H1 (cell line): ENCODE measurements around the gene DCTD. TPM values are rescaled to one million over a fixed set of nuclear protein-coding genes. Genes with fewer than 3 reads are reported as not detected.

Source experiments
- CTCF ChIA-PET: fragments of 300-600 bp; sonication (Branson Sonifier 250); formaldehyde crosslinking; loops from one replicate; lab custom pipeline; 2021; ENCODE audit not compliant: partially characterized antibody; lab: Charles Lee
- POLR2A ChIA-PET: fragments of 300-600 bp; sonication (Branson Sonifier 250); formaldehyde crosslinking; loops from one replicate; lab custom pipeline; 2021; ENCODE audit warnings: inconsistent platforms; ENCODE audit not compliant: partially characterized antibody; lab: Charles Lee
- DNase-seq, 2 experiments: peaks; one replicate each; pipeline versions ENCODE4 v3.0.0 to v3.0.0-alpha.2; 2010 to 2022; ENCODE audit warnings: low spot score in 2 of 2, low read depth in 1 of 2, mixed read lengths in 1 of 2
- FAIRE-seq: peaks from 2 replicates; lab custom pipeline; 2011; peaks lifted over from hg19 to GRCh38; lab: Jason Lieb, UNC
- H2AFZ ChIP-seq: 2 replicates; pipeline ENCODE4 v1.8.1; 2012; ENCODE audit warnings: low read length, inconsistent platforms
- H2AK5ac ChIP-seq: 2 replicates; pipeline ENCODE4 v1.6.1; 2013; ENCODE audit warnings: low read depth, low read length
- H2BK120ac ChIP-seq: replicated peaks from 2 replicates; pipeline ENCODE3; 2013; ENCODE audit warnings: low read depth, low read length, inconsistent platforms
- H2BK12ac ChIP-seq: 2 replicates; pipeline ENCODE4 v1.6.1; 2013; ENCODE audit warnings: low read depth, low read length
- H2BK15ac ChIP-seq: 2 replicates; pipeline ENCODE4 v1.6.1; 2013; ENCODE audit warnings: low read length
- H2BK20ac ChIP-seq: 2 replicates; pipeline ENCODE4 v1.6.1; 2013; ENCODE audit warnings: low read length
- H2BK5ac ChIP-seq: 2 replicates; pipeline ENCODE4 v1.6.1; 2013; ENCODE audit warnings: low read depth, low read length
- H3K14ac ChIP-seq: 2 replicates; pipeline ENCODE4 v1.6.1; 2013; ENCODE audit warnings: inconsistent platforms; ENCODE audit not compliant: insufficient read length
- H3K18ac ChIP-seq: 2 replicates; pipeline ENCODE4 v1.6.1; 2013; ENCODE audit warnings: low read length; ENCODE audit errors: extremely low read depth
- H3K23ac ChIP-seq: 2 replicates; pipeline ENCODE4 v1.6.1; 2013; ENCODE audit warnings: inconsistent platforms; ENCODE audit not compliant: insufficient read length
- H3K23me2 ChIP-seq: 2 replicates; pipeline ENCODE4 v1.6.1; 2013; ENCODE audit warnings: low read depth, low read length
- H3K27ac ChIP-seq: 2 replicates; pipeline ENCODE4 v1.6.1; 2011; ENCODE audit warnings: low read depth, low read length, inconsistent platforms
- H3K27me3 ChIP-seq, 4 experiments: replicated peaks in 1 of 4; 1 replicate in 1 of 4; 2 replicates in 3 of 4; pipeline versions ENCODE4 v1.6.1 to v1.8.1; 2011 to 2013; ENCODE audit warnings: low read length in 3 of 4, mild to moderate bottlenecking in 3 of 4, inconsistent platforms in 2 of 4, mixed read lengths in 2 of 4, moderate library complexity in 1 of 4; ENCODE audit not compliant: control insufficient read depth in 3 of 4, insufficient read depth in 3 of 4; ENCODE audit errors: extremely low read depth in 1 of 4
- H3K36me3 ChIP-seq, 4 experiments: 2 replicates each; pipeline versions ENCODE4 v1.6.1 to v1.8.1; 2011 to 2013; ENCODE audit warnings: mild to moderate bottlenecking in 4 of 4, low read length in 3 of 4, moderate library complexity in 2 of 4, control low read depth in 1 of 4, inconsistent platforms in 1 of 4; ENCODE audit not compliant: insufficient read depth in 4 of 4, control insufficient read depth in 2 of 4
- H3K4ac ChIP-seq: replicated peaks from 2 replicates; pipeline ENCODE3; 2013; ENCODE audit warnings: low read length, low read depth, mixed read lengths, inconsistent platforms; ENCODE audit not compliant: insufficient read length
- H3K4me1 ChIP-seq, 4 experiments: replicated peaks in 1 of 4; 1 replicate in 1 of 4; 2 replicates in 3 of 4; pipeline versions ENCODE4 v1.6.1 to v1.8.1; 2011 to 2013; ENCODE audit warnings: low read length in 3 of 4, inconsistent platforms in 2 of 4, mixed read lengths in 1 of 4; ENCODE audit not compliant: insufficient read depth in 4 of 4, control insufficient read depth in 3 of 4
- H3K4me2 ChIP-seq, 2 experiments: 2 replicates each; pipeline versions ENCODE4 v1.6.1 to v1.8.1; 2011 to 2013; ENCODE audit warnings: low read depth in 2 of 2, low read length in 2 of 2, control low read depth in 1 of 2, inconsistent platforms in 1 of 2, mild to moderate bottlenecking in 1 of 2; ENCODE audit not compliant: insufficient read depth in 1 of 2
- H3K4me3 ChIP-seq, 4 experiments: fragments of 200-600, 300-600 bp in 1 of 4; sonication (generic), shearing (Covaris generic), sonication (Bioruptor Twin) in 1 of 4; 2 replicates each; pipeline versions ENCODE4 v1.5.1 to v1.8.1; 2011 to 2016; ENCODE audit warnings: low read length in 4 of 4, low read depth in 3 of 4, control low read depth in 2 of 4, inconsistent platforms in 2 of 4, mild to moderate bottlenecking in 2 of 4, mixed read lengths in 1 of 4, moderate library complexity in 1 of 4; ENCODE audit not compliant: insufficient read depth in 2 of 4; ENCODE audit errors: extremely low read depth in 1 of 4
- H3K56ac ChIP-seq: replicated peaks from 2 replicates; pipeline ENCODE3; 2013; ENCODE audit warnings: low read depth, mild to moderate bottlenecking, mixed read lengths, low read length, inconsistent platforms; ENCODE audit not compliant: insufficient read length
- H3K79me1 ChIP-seq: 2 replicates; pipeline ENCODE4 v1.6.1; 2013; ENCODE audit warnings: low read depth, low read length, control low read depth
- H3K79me2 ChIP-seq, 2 experiments: 2 replicates each; pipeline versions ENCODE4 v1.6.1 to v1.8.1; 2012 to 2013; ENCODE audit warnings: low read length in 2 of 2, mild to moderate bottlenecking in 2 of 2, inconsistent platforms in 1 of 2; ENCODE audit not compliant: insufficient read depth in 2 of 2, control insufficient read depth in 1 of 2
- H3K9ac ChIP-seq, 4 experiments: replicated peaks in 1 of 4; 1 replicate in 1 of 4; 2 replicates in 3 of 4; pipeline versions ENCODE4 v1.6.1 to v1.8.1; 2011 to 2013; ENCODE audit warnings: low read depth in 3 of 4, low read length in 3 of 4, control low read depth in 2 of 4, mild to moderate bottlenecking in 2 of 4, moderate library complexity in 2 of 4, inconsistent platforms in 1 of 4; ENCODE audit errors: extremely low read depth in 1 of 4
- H3K9me3 ChIP-seq, 2 experiments: 2 replicates each; pipeline versions ENCODE4 v1.6.1 to v1.8.1; 2012 to 2013; ENCODE audit warnings: mild to moderate bottlenecking in 2 of 2, moderate library complexity in 2 of 2, control low read depth in 1 of 2, inconsistent platforms in 1 of 2, low read depth in 1 of 2, low read length in 1 of 2, mixed read lengths in 1 of 2; ENCODE audit not compliant: insufficient read depth in 2 of 2
- H4K20me1 ChIP-seq, 2 experiments: replicated peaks in 1 of 2; 2 replicates each; pipeline versions ENCODE3 to v1.8.1; 2011 to 2013; ENCODE audit warnings: inconsistent platforms in 2 of 2, low read length in 2 of 2, mild to moderate bottlenecking in 1 of 2; ENCODE audit not compliant: insufficient read depth in 2 of 2, control insufficient read depth in 1 of 2
- H4K5ac ChIP-seq: 2 replicates; pipeline ENCODE4 v1.6.1; 2013; ENCODE audit warnings: low read length, low read depth, mixed read lengths, inconsistent platforms; ENCODE audit not compliant: insufficient read length
- H4K8ac ChIP-seq: 2 replicates; pipeline ENCODE4 v1.8.0; 2013; ENCODE audit warnings: mild to moderate bottlenecking, moderate library complexity, low read length, inconsistent platforms; ENCODE audit not compliant: insufficient read depth; ENCODE audit errors: extremely low read depth
- H4K91ac ChIP-seq: replicated peaks from 2 replicates; pipeline ENCODE3; 2013; ENCODE audit warnings: low read length, mixed read lengths, inconsistent platforms; ENCODE audit not compliant: insufficient read length
- BACH1 ChIP-seq: IDR thresholded peaks from 2 replicates; pipeline ENCODE4 v1.6.1; 2012; ENCODE audit warnings: low read length, improper control_type of control experiment
- JUND ChIP-seq: IDR thresholded peaks from 2 replicates; pipeline ENCODE4 v1.6.1; 2011; ENCODE audit warnings: mild to moderate bottlenecking, improper control_type of control experiment, low read length
- TEAD4 ChIP-seq: IDR thresholded peaks from 2 replicates; pipeline ENCODE4 v1.6.1; 2012; ENCODE audit warnings: low read depth, low read length, inconsistent platforms, mixed read lengths
- WGBS, 2 experiments: shearing (Covaris generic) in 1 of 2; methylation state at CpG; one replicate each; pipeline versions ENCODE4 v1.1.6 to v1.1.7; 2013 to 2015; ENCODE audit warnings: low lambda C conversion rate in 2 of 2, mixed read lengths in 2 of 2, inconsistent platforms in 1 of 2, low coverage in 1 of 2, missing lambda C conversion rate in 1 of 2; ENCODE audit not compliant: insufficient replicate concordance in 2 of 2, insufficient coverage in 1 of 2, insufficient read length in 1 of 2; ENCODE audit errors: extremely low coverage in 1 of 2, missing lambda C conversion rate in 1 of 2; 5-methylcytosine and 5-hydroxymethylcytosine counted together
- polyA plus RNA-seq, 7 experiments: library from polyadenylated mRNA; depleted of rRNA in 3 of 7; stranded (reverse) in 5 of 7; unstranded in 2 of 7; fragments of >200 nt in 5 of 7; fragments of 200-250 nt in 2 of 7; gene quantifications; 1 replicate in 5 of 7; 2 replicates in 1 of 7; 4 replicates in 1 of 7; pipeline versions ENCODE4 v1.2.1 to v1.2.3, GENCODE V29; 2011 to 2013; ENCODE audit warnings: missing spikeins in 2 of 7, mixed read lengths in 2 of 7
- total RNA-seq: library from RNA; stranded (reverse); fragmentation: NEBNext Ultra II Directional; extraction: Animal tissue kit (Norgen Biotek cat#: 25700); gene quantifications from 2 replicates; pipeline ENCODE4 v1.2.1, GENCODE V29; 2021
- TF ChIP-seq, protein P1 (sequence below): IDR thresholded peaks from 2 replicates; pipeline ENCODE4 v1.6.1; 2011; ENCODE audit warnings: low read depth, mild to moderate bottlenecking, low read length; ENCODE audit not compliant: insufficient read depth

The DCTD gene
- total and polyA plus RNA-seq, 2 of the 8 experiments (the other 6 are each of a cell fraction or from before 2014, with no cell fraction given), result 60.2 to 69.5 TPM

- WGBS, 2 experiments, result 93% methylated on average over 8 of the region's 8 CpGs; no CpG with 5 or more reads in 1 of the 2 experiments
- H3K23me2 ChIP-seq, result no peaks in the 10 kb centered on the region; the same call in 1 of the 2 replicates
- peaks cover 2% of the 10 kb centered on the region for H3K79me1 ChIP-seq
- H3K4me2 ChIP-seq, result no peak overlapping the region
- H3K23ac ChIP-seq, result no peak overlapping the region
- H2BK12ac ChIP-seq, result no peak overlapping the region
- POLR2A ChIA-PET, result interaction anchor here (1.0 kb wide), 1 partner anchor 10 kb away, joined by 3 read pairs; no protein-coding TSS in a partner anchor
- H3K9ac ChIP-seq, result no peak overlapping the region
- no peak overlapping the region for H2AK5ac ChIP-seq
- H3K36me3 ChIP-seq, result peaks cover 0 to 13% (median 5%) of the 10 kb centered on the region in 4 experiments; a peak in 4 of 8 replicates
- no peak overlapping the region for H3K4ac ChIP-seq
- no peak overlapping the region for H4K91ac ChIP-seq
- no peak overlapping the region for H2BK15ac ChIP-seq
- peaks cover 0 to 9% of the 10 kb centered on the region in 2 experiments for H4K20me1 ChIP-seq
- no peak overlapping the region for H4K5ac ChIP-seq
- H3K4me1 ChIP-seq, result no peaks in the 10 kb centered on the region
- CTCF ChIA-PET, result interaction anchor here (0.8 to 1.8 kb wide), 5 partner anchors 8 to 31 kb away, joined by 3 to 7 read pairs (median 3); partner anchors contain the start of gene DCTD
- H3K18ac ChIP-seq, result no peak overlapping the region
- FAIRE-seq, result no peak
- H3K14ac ChIP-seq, result no peak overlapping the region
- H3K56ac ChIP-seq, result no peak overlapping the region
- no peaks in the 10 kb centered on the region for H3K9me3 ChIP-seq
- no peak overlapping the region for H2AFZ ChIP-seq
- H2BK5ac ChIP-seq, result no peak overlapping the region
- H3K4me3 ChIP-seq, result no peak overlapping the region
- H3K27ac ChIP-seq, result no peak overlapping the region
- H2BK20ac ChIP-seq, result no peak overlapping the region
- H3K27me3 ChIP-seq, result no peaks in the 10 kb centered on the region
- no peak overlapping the region for H2BK120ac ChIP-seq
- H4K8ac ChIP-seq, result no peak overlapping the region
- no peak for DNase-seq
- 0 out of 4 replicates have a peak, but pooled peaks cover 0 to 2% of the 10 kb centered on the region in 2 experiments for H3K79me2 ChIP-seq
- TF ChIP-seq, protein P1, sequence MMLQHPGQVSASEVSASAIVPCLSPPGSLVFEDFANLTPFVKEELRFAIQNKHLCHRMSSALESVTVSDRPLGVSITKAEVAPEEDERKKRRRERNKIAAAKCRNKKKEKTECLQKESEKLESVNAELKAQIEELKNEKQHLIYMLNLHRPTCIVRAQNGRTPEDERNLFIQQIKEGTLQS, result no peak
- TF ChIP-seq JUND (no peak), BACH1 (no peak), TEAD4 (no peak)
Observed at GRCh38 chr4:182907396-182907795, 9.8 kb downstream of the DCTD start.
